Myocyte (in vitro differentiated cells): ENCODE measurements around the gene SYT1. TPM values are rescaled to one million over a fixed set of nuclear protein-coding genes. Genes with fewer than 3 reads are reported as not detected.

Experiments used
- DNase-seq: peaks from one replicate; pipeline ENCODE4 v3.0.0-alpha.2; 2012; ENCODE audit warnings: low read depth
- total RNA-seq: library from RNA; depleted of rRNA; stranded (reverse); fragments of >200 nt; gene quantifications from 2 replicates; pipeline ENCODE4 v1.2.3, GENCODE V29; 2014

SYT1 gene
- total RNA-seq, 1 donor from 2014 or later, result 29.6 TPM

DNA sequence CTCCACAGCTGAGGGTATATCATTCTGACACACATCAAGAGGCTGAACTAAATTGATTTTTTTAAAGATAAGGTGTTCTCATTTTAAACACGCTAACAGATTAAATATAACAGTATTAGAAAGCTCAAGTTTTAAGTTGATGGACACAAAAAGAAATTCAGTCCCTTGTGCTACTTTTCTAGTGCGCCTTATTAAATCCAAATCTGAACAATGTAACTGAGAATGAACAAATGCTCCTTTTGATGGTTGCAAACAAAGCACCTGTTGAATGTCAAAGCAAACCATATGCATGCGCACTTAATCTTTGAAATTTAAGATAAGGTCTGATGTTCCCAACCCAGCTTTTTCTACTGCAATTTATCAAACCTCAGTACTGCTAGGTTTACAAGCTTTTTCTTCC lies 424.3 kb downstream of the SYT1 start:
- no peak for DNase-seq

DNA sequence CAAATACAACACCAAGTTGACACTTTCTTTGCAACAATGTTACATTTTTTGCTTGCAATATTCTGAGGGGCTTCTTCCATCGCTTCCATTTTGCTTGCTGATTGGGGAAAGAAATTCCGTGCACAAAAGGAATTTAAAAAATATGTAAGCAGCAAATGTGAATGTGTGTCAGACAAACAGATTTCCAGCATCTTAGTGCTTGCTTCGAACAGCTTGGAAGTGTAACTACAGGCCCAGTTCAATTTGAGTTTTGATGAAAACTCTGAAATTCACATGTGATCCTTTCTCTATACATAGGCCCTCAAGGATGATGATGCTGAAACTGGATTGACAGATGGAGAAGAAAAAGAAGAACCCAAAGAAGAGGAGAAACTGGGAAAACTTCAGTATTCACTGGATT lies 427.1 kb downstream of the SYT1 start:
- no peak for DNase-seq

DNA sequence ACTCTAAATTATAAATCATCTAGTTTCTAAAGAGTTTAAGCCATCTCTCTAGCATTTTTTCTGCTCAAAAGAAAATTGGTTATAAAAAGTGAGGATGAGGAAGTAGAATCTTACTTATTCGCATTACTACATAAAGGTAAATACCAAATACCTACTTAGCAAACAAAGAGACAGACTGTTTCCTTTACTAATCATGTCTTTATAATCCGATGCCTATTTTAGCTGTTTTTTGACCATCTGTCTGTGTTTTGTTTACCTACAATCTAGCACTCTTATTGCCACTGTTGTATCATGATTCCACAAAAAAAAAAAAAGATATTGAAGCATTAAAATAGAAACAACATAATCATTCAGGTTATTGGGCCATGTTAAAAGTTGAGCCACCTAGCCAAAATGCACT lies 430.0 kb downstream of the SYT1 start:
- DNase-seq, result no peak

DNA sequence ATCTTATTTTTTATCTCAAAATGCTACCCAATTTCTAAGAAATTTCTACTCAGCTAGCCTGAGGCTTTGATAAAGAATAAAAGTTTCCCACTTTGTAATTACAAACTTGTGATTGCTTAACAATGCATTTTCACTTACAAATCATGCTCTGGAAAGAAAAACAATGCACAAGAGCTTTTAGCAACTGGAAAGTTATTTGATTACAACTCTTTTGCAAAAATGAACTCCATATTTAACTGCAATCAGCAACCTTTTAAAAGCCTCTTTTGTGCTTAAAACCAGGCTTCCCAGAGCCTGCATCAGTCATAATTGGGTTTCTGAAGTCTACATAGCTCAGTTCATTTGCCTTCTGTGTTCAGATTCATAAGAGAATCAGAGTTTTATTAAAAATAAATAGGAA lies 431.0 kb downstream of the SYT1 start:
- no peak for DNase-seq

DNA sequence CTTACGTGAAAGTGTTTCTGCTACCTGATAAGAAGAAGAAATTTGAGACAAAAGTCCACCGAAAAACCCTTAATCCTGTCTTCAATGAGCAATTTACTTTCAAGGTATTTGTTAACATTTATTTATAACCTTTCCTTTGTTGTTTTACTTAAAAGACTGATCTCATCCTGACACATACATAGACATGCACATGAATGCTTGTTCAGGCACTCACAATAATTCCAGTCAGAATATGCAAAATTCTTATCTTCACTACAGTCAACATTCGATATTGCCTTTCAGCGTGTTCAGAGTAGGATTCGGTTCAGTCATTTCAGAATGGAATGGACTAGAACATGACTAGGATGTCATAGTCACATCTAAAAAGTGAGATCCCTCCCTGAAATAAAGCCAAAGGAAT lies 431.6 kb downstream of the SYT1 start:
- DNase-seq, result no peak

DNA sequence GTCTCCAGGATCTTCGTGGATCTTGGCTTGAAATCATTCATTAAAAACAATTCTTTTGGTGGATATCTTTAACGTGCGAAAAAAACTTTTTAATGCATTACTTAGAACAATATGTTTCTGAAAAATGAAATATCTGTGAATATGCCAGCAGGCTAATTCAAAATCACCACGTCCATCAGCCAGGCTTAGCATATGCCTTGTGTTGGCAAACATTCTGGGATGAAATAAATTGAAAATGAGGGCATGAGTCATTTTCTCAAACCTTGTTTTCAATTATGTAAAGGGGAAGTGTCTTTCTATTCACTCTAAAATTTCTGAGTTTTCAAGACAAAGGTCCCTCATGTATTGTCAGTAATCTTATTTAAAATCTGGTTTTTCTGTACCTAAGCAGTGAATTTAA lies 432.3 kb downstream of the SYT1 start:
- DNase-seq, result no peak

DNA sequence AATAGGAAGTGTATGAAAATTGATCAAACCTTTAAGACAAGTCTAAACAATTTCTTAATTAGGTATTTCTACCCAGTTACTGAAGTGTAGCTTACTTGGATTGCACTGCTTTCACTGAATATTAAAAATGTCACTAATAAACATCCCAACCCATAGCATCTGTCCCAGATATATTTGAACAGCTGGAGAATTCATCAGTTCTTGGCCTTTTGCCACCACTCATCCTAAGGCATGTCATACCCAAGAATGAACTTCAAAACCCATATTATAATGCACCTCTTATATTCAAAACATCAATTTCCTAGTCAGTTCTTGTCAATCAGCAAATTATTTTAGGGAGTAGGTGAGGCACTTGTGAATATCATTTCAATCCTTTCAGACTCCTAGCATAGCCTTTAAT lies 433.9 kb downstream of the SYT1 start:
- peak; percentile 65 for DNase-seq

DNA sequence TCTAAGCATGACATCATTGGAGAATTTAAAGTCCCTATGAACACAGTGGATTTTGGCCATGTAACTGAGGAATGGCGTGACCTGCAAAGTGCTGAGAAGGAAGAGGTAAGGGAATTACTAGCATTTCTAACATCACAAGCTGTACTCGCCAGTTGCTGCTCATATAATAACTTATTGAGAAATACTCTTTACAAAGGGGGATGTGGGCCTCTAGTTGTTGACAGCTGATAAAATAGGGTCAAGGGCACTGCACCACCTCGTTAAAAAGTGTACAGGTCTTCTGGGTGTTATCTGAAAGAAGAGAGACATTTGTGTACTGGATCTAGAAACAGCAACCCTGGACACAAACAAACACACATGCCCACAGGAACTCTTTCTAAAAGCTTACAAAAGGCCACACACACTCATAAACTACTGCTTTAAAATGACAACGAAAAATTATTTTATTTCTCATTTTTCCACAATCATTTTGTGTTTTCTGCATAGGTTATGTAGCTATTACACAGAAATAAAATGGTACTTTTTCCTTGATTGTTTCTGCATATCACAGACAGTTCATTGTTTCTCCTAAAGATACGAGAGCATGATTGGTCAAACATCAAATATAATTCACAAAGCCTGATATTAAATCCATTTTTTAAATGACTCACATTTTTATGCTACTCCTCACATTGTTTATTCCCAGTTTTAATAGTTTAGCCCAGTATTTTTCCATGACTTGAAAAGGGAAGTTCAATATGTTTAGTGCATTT lies 435.0 kb downstream of the SYT1 start:
- DNase-seq, result no peak

DNA sequence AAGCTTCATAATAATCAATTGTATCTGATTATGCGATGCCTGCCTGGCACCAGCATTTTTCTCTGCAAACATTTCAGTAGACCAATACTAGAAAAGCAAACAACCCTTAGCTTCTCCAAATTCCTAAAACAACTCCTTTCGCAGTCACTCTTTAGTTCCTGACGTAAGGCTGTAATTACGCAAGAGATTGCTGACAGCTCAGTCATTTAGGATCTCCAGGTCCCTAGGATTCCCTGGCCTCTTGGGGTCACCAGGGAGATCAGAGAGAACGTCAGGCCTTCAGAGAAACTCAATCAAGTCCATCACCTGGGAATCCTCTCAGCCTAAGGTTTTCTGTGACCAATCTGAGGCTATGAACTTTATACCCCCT lies 435.6 kb downstream of the SYT1 start:
- DNase-seq, result peak; percentile 21

DNA sequence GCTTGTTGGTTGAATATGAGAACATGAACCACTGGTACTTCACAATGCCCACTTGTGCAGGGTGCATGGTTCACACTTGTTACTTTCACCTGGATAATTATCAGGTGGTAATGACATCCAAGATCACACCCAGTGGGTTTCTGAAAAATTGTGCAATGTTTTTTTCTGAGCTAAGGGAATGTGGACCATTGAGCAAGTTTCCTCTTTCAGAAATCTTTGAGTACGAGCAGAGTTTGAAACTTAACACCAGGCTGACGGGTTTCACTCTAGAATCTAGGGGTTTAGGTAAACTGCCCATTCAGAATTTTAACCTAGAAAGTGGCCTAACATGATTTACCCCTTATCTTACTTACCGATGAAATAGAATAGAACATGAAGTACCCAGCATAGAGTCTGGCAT lies 436.6 kb downstream of the SYT1 start:
- DNase-seq, result no peak

DNA sequence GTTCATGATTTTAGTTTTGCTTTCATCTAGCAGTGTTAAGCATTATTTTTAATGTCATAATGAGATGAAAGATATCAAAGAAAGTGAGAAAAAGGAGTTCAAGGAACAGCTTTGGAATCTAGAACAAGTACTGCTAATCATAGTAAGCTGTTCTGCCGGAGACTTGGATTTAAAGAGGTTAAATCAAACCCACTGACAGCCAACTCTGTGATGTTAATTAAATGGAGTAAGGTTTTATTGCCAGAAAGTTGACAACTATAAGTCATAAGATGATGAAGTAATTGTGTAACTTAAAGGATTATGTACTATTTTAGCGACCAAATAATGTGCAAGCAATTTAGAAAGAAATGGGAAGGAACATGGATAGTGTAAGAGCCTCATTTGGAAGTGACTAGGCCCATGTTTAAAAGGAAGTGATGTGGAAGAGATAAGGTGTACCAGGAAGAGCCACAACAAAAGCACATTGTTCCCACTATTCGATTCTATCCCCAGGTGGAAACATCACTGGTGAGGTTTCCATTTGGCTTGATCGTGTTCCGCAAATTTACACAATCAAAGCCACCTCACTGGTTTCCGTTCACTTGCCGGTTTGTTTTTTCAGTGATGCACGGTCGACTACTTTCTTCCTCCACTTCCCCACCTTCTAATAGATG lies 437.7 kb downstream of the SYT1 start:
- DNase-seq, result no peak

DNA sequence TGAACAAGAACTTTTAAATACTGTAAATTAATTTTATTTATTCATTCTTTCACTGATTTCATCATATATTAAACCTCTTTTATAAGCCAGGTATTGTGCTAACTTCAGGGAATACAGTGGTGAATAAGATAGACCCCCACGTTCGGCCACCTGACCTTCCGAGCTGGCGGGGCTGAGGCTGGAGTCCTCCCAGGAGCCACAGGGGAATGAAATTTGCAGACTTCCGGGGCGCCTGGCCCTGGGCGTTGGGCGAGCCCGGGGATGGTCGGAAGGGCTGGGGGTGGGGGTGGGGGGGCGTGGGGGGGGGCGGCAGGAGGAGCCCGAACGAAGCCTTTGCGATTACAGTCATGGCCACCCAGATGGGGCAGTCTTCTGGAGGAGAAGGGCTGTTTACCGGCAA lies 442.8 kb downstream of the SYT1 start:
- no peak for DNase-seq

DNA sequence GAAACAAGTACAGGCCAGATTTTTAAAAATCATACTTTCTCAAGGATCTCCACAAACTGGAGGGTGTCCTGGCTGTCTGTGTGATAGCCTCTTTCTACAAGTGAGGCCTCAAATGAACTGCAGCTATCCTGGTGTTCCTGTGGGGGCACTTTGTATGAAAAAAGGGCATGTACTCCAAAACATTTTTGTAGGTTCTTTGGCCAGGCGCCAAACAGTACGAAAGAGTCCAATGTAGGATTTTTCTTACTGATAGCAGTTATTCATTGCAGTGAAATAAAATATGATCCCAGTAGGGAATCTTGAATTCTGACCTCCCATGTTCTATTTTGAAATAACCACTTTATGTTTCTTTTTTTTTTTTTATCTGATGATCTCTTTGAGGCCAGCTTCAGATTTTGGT lies 444.5 kb downstream of the SYT1 start:
- DNase-seq, result no peak

DNA sequence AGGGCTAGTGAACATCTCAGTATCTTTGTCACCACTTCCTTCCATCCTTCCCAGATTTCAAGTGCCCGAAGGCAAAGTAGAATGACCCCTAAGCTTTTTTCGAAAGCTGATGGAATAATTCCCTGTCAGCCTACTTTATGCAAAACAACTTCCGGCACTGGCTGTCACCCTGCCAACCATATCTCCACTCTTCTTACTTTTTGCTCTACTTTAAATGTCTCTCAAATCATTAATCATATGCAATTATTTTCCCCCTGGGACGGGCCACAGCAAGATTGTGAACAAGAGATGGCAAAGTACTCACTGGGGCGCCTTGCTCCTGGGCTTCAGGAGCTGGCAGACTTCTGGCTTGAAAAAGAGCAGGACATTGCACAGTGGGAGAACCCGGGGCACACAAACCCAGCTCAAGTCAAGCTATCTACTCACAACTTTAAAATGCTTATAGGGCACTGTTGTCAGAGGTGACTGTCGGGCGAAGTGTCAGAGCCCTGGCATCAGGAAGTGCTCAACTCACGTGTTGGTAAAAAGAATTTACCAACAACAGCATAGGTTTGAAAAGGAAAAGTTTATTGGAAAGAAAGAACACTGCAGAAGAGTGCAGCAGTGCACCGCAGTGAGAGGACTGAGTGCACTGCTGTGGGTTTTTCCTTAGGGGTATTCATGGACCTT lies 452.7 kb downstream of the SYT1 start:
- DNase-seq, result no peak

DNA sequence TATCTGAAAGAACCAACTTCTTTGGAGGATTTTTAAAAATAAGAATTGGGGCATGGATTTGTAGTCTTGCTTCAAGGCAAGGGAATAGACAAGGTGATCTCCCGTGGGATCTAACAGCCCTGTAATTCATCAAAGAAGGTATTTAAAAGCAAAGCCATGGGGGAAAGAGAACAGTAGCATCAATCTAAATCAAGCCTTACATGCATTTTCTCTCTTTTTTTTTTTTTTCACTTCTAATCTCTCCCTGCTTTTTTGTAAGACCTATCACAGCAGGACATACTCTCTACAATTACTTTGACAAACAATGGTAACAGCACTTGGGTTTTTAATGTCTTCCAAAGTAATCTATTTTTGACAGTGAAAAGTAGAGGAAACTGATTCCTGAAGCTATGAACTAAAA lies 458.3 kb downstream of the SYT1 start:
- no peak for DNase-seq

DNA sequence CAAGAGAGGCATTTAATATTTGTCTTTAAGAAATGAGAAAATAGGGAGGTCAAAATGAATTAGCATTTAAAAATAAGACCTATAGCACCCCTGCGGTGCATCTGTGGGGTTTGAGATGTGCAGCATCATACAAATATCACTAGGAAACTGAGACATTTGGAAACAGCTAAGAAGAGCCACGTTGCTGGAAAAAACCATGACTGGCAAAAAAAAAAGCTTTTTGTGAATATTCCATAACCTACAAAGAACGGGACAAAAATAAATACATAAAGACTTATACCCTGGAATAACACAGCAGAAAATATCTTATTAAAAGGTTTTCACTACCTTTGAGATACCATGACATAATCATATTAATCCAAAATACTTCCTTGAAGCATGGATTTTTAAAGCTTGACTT lies 460.0 kb downstream of the SYT1 start:
- DNase-seq, result no peak

DNA sequence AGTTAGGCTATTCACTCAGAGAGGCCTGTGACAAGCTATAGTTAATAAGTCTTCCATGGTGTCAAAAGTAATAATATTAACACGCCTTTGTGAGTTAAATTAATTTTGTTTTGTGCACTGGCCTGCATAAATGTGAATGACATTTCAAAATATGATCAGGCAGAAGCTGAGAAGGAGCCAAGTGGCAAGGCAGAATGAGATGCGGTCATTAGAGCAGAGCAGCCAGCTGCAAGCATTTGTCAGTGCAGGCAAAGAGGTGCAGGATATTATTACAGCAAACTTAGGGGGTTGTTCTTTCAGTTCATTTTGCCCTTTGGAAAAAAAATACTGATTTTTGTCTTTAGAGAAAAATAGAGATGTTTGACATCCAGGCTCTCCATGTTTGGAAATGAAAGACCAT lies 461.6 kb downstream of the SYT1 start:
- DNase-seq, result peak; percentile 51

DNA sequence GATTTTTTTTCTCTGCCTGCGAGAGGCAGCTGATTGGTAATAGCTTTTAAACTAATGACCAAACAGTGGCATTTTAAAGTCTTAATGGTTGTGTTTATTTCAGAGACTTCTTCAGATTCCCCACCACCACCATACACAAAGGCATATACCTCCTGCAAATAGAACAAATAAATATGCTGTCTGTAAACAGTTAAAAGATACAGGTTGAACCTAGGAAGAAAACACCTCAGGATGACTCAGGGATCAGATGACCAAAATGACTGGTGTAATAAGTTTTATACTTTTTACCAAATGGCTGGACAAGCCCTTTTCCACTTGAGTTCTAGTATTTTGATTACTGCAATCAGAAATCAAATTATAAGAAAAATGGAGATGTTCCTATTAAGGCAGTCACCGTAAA lies 462.1 kb downstream of the SYT1 start:
- no peak for DNase-seq

DNA sequence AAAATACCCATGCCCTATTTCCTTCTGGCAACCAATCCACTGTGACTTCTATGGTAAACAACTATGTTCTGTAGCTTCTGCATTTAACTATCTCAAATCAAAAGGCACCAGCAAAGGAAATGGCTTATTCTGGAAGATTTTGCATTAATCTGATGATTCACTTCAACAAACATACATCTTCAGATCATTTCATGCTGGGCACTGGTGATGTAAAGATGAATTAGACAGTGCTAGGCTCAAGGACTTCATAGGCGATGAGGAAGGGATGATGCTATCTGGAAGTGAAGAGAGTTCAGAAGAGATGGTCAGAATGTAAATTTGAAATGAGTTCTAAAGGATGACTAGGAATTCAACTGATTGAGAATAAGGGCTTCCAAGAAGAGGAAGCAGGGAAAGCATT lies 462.9 kb downstream of the SYT1 start:
- no peak for DNase-seq

DNA sequence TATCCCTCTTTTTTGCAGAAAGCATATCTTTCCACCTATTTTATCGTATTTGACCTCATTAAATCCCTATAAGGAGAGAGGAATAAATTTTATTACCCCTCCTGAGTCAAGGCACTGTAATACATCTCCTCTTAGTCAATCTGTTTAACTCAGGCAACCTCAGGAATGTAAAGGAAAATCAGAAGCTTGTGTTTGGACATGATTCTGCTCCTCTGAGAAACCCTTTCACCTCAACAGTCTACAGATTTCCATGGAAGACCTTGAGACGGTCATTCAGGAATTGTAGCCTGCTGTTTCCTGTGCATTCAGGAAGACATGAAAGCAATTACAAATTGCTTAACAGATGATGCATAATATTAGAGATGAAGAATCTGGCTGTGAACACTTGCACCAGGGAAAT lies 465.4 kb downstream of the SYT1 start:
- DNase-seq, result no peak

DNA sequence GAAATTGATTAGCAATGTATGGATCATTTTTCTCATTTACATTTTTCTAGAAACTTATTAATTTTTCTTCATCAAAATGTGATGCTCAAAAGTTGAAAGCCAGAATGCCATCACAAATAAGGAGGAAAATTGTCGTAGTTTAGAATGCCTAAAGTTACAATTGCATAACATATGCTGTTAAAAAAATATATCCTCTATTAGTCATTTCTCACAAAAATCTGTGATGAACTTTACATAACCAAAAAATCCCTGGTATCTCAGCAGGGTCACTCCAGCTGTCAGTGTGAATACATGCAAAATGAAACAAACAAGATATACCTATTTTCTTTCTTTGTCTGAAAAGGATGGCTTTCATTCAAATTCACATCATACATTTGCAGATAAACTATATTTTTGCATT lies 467.3 kb downstream of the SYT1 start:
- DNase-seq, result no peak

DNA sequence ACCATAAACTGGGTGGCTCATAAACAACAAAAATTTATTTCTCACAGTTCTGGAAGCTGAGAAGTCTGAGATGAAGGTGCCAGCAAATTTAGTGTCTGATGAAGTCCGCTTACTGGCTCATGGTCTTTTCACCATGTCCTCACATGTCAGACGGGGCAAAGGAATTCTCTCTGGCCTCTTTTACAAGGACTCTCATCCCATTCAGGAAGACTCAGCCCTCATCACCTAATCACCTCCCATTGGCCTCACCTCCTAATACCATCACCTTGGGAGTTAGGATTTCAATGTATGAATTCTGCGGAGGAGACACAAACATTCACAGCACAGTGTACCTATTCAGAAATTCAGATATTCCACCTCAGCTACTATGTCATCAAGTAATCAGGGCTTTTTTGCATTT lies 468.6 kb downstream of the SYT1 start:
- no peak for DNase-seq
